DMS 273 treated with DMSO at 0.1 percent for 48 hours (cell line): ENCODE results near the gene KMT2E.

Experiments used
- DNase-seq: peaks from one replicate; lab custom pipeline; 2025; lab: John Stamatoyannopoulos, UW

Gene KMT2E

DNA sequence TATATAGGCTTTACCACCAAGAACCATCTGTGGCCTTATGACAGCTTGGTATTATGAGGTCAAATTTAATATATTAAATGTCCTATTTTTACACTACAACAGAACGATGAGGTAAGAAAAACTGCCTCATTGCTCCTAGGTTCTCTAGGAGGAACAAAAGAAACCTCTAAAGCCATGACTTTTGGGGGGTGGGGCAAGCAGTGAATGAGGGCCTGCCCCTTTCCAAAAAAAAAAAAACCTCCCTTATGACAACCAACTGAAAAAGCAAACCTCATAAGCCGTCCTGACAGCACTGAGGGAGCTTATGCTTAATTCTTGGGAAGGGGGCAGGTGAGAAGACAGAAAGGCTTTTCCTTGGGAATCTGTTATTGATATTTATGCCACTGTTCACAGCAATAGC lies 116.6 kb downstream of the KMT2E start:
- DNase-seq = no peak

- no peak for DNase-seq
Measured at GRCh38 chr7:105131033-105131656, 117.1 kb downstream of the KMT2E start.

DNA sequence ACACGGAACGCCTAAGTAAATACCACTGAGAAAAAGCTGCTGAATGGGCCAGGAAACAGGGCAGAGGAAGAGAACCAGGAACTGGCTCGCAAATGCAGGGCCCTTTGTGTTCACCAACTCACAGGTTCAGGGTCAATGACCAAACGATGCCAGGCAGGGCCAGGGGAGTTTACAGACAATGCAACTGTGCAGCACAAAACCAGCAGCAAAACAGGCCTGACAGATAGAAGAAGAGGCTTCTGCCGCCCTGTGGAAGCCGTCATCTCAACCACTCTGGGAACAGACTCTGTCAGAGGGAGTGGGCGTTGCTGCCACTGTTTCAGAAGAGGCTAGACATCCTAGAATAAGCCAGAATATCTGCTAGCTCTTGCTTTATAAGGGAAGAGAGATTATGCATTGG lies 117.9 kb downstream of the KMT2E start:
- DNase-seq = no peak

DNA sequence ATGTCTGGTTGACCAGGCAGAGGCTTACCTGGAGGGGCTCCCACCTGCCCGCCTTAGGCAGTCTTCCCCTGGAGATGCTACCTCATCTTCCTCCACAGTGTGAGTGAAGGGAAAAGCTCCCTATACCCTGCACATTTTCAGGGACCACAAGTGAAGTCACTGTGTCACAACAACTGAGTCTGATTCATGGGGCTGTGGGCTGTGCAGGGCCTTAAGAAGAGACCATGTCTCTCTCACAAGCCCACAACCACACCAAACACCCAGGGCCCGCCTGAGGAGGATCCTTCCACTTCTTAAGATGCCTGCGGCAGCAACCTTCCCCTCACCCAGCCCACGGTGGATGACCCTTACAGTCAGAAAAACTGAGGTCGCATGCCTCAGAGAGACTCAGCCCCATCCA lies 118.3 kb downstream of the KMT2E start:
- no peak for DNase-seq

DNA sequence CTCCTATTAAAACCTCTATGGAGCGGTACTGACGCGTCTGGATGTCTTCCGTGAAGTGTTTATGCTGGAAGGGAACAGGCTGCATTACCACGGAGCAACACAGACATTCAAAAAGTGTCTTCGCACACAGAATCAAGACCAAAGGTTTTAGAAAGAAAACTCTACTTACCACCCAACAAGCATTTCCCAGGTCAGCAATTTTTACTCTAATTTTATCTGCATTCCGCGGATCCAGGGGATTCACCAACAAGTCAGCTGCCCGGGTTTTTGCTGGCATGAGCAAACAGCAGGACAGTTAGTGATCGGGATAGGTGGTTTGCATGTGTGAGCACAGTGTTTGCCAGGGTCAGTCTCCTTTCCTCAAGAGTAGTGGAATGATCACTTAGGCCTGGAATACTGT lies 118.8 kb downstream of the KMT2E start:
- DNase-seq = no peak

GRCh38 chr7:105133358-105133757 lies 119.4 kb downstream of the KMT2E start:
- no peak for DNase-seq

GRCh38 chr7:105133986-105134655 lies 120.1 kb downstream of the KMT2E start:
- DNase-seq = no peak

DNA sequence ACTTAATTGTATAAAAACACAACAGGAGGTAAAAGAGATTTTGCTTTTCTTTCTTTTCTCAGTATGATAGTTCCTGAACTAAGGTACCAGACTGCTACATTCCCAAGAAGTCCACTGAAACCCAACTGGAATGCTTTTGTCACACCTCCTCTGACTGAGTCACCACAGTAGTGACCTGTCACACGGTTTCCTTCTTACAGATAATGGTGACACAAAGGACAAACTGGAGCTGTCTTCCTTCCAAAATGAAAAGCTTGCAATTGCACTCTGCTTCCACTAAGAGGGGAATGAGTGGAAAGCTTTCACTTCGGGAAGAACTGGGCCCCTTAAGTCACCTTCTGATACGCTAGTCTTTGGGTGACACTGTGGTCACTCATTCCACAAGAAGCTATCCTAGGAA lies 122.2 kb downstream of the KMT2E start:
- DNase-seq = no peak

- DNase-seq = no peak
Measured at GRCh38 chr7:105137898-105138297, 123.9 kb downstream of the KMT2E start.

DNA sequence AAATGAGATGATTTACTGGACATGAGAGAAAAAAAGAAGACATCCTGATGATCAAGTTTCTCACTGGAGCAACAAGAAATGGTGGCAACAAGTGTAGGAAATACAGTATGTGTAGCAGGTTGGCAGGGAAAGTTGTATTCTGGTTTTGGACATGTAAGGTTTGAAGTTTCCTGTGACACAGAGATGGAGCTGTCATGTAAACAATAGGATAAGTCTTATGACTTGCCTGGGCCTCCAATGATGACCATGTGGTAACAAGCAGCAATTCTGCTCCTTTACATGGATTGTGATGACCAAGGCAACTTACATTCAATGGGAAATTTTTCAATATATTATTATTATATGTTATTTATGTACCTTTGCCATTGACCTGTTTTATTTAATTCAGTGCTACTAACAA lies 125.4 kb downstream of the KMT2E start:
- no peak for DNase-seq

- no peak for DNase-seq
Measured at GRCh38 chr7:105141068-105141467, 127.1 kb downstream of the KMT2E start.

- DNase-seq = no peak
Measured at GRCh38 chr7:105149827-105150226, 135.8 kb downstream of the KMT2E start.

GRCh38 chr7:105151152-105151551 lies 137.1 kb downstream of the KMT2E start:
- DNase-seq = no peak

GRCh38 chr7:105153531-105153930 lies 139.5 kb downstream of the KMT2E start:
- no peak for DNase-seq

DNA sequence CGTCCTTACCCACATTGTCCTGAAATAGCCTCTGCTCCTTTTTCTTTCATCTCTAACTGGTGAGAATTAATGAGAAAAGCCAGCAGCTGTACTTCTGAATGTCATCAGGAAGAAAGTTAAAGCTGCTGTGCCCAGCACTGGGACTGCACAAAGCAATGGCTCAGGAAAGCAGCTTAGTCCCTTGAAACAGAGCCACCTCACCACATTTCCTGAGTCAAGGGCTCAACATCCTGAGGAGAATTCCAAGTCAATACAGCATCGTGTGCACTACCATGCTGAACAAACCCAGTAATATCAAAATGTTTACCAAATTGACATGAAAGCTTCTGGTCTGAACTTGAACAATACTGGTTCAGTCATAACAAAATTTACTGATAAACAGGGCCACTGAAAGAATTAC lies 140.1 kb downstream of the KMT2E start:
- DNase-seq = no peak

GRCh38 chr7:105156731-105157130 lies 142.7 kb downstream of the KMT2E start:
- DNase-seq = no peak

DNA sequence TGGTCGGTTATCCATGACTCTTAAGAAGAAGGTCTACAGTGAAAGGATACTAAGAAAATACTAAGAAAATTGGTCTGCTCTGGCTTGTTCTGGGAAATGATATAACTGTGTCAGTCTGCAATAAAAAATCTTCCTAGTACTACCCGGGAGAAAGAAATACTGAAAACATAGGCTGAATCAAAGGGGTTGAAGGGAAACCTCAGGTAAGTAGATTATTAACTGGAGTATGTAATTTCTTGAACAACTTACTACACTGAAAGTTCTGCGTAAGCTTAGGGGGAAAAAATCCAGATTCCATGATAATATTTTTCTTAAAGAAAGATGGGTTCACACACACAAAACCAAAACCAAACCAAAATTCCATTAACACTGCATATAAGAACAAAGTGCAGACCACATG lies 143.3 kb downstream of the KMT2E start:
- no peak for DNase-seq

DNA sequence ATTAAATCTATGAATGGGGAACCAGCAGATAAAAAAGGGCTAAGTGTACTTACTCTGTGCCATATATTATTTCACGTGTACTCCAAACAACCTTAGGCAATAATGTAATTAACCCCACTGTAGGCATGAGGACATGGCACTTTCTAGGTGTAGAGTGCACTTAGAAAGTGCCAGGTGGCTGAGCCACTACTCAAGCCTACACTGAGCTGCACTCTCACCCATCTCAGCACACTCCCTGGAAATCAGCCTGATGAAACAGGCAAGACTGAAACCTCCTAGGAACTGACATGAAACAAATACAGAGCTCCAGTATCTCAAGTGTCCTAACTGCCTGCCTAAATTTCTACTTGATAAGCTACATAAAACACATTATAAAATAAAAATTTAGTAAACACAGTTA lies 147.4 kb downstream of the KMT2E start:
- DNase-seq = no peak
